IPS-NIHi11 (cell line): Measurements from ENCODE around the gene PITX2.
"Not testable (repeated sequence)": the region's sequence is repeated elsewhere in the genome, so short reads cannot be mapped to it uniquely, and the experiment has no call there.

ENCODE experiments used
- DNase-seq: peaks from one replicate; pipeline ENCODE4 v3.0.0; 2012; ENCODE audit warnings: mixed read lengths, low spot score

The PITX2 gene

GRCh38 chr4:110611968-110612447 lies 10.9 kb downstream of the PITX2 start:
- no peak for DNase-seq

GRCh38 chr4:110610940-110611831 lies 11.7 kb downstream of the PITX2 start:
- DNase-seq, result no peak

GRCh38 chr4:110610620-110610939 lies 12.3 kb downstream of the PITX2 start:
- DNase-seq, result no peak

GRCh38 chr4:110609044-110609750 lies 13.7 kb downstream of the PITX2 start:
- no peak for DNase-seq

GRCh38 chr4:110605077-110605476 lies 17.8 kb downstream of the PITX2 start:
- no peak for DNase-seq

GRCh38 chr4:110602061-110602460 lies 20.8 kb downstream of the PITX2 start:
- DNase-seq, result no peak

- DNase-seq, result no peak
Measured at GRCh38 chr4:110597582-110597981, 25.3 kb downstream of the PITX2 start.

- no peak for DNase-seq
Measured at GRCh38 chr4:110596431-110596830, 26.4 kb downstream of the PITX2 start.

GRCh38 chr4:110595583-110595982 lies 27.3 kb downstream of the PITX2 start:
- no peak for DNase-seq

- DNase-seq, result no peak
Measured at GRCh38 chr4:110589297-110589696, 33.6 kb downstream of the PITX2 start.

GRCh38 chr4:110587666-110588285 lies 35.1 kb downstream of the PITX2 start:
- DNase-seq, result no peak

- DNase-seq, result peak; percentile 61
Measured at GRCh38 chr4:110586131-110586850, 36.6 kb downstream of the PITX2 start.

- not testable (repeated sequence) for DNase-seq
Measured at GRCh38 chr4:110576696-110577095, 46.2 kb downstream of the PITX2 start.
